HG03060 (cell line): Measurements from ENCODE around the gene TUBG2.
"Not testable (repeated sequence)": the region's sequence is repeated elsewhere in the genome, so short reads cannot be mapped to it uniquely, and the experiment has no call there.

Source experiments
- ATAC-seq: cut with Tn5 transposase; IDR thresholded peaks from one replicate; pipeline ENCODE4 v1.9.1; 2021; ENCODE audit warnings: low read depth, moderate number of reproducible peaks; ENCODE audit not compliant: unreplicated experiment

TUBG2 gene

GRCh38 chr17:42659079-42659931 is at the start of gene TUBG2:
TUBG2 (plus strand) TSS chr17:42659284; CDS start chr17:42659504, 220 bp downstream.
- ATAC-seq = no peak

DNA sequence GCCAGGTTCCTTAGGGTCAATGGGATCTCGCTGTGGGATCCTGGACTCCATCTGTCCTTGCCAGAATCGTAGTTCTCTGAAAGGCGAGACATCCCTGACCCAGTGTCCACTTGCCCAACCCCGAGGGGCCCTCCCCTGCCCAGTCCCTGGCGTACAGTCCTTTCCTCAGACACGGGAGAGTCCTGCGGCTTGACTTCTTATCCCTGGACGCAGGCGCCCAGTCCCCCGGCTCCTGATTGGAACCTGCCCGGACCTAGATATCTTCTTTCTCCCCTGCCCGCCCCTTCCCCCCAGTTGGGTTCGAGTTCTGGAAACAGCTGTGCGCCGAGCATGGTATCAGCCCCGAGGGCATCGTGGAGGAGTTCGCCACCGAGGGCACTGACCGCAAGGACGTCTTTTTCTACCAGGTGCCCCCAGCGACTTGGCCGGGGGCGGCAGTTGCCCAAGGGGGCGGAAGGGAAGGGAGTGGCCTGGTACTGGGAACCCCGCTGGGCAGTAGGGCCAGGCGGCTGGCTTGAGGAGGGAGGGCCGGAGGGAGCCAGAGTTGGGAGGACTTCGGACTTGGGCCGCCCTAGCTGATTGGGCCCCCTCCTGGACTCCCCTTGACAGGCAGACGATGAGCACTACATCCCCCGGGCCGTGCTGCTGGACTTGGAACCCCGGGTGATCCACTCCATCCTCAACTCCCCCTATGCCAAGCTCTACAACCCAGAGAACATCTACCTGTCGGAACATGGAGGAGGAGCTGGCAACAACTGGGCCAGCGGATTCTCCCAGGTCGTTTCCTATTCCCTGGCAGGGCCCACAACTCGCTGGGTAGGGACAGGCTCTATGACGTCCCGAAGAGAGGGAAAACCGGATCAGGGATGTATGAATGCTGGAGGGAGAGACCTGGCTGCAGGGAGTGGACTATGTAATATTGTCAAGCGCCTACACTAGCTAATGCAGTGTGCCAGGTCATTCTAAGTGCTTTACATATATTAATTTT is 49.0 kb upstream of the TUBG2 start:
- ATAC-seq = not testable (repeated sequence)

GRCh38 chr17:42612013-42612412 is 47.1 kb upstream of the TUBG2 start:
- no peak for ATAC-seq

GRCh38 chr17:42613699-42614295 is 45.3 kb upstream of the TUBG2 start:
- no peak for ATAC-seq

DNA sequence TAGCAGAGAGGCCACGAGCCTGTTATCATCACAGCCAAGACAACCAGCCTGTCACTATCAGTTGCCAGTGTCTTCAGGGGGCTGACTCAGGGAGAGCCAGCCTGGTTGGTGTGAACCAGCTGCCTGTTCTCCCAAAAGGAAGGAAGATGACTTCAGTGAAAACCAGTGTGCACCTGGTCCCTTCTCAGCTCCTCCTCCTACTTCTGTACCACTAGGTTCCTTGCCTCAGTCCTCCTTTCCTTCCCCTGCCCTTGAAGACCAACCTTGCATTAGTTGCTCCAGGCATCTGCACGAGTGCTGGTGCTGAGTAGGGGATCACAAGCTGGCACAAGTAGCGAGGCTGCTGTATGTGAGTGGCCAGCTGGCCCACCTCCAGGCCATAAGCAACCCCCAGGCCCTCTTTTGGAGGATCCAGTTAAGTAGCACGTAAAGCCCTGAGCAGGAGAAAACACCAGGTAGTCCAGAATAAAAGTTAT is 41.1 kb upstream of the TUBG2 start:
- no peak for ATAC-seq

- no peak for ATAC-seq
Measured at GRCh38 chr17:42618442-42619150, 40.5 kb upstream of the TUBG2 start.

- not testable (repeated sequence) for ATAC-seq
Measured at GRCh38 chr17:42621987-42622386, 37.1 kb upstream of the TUBG2 start.

DNA sequence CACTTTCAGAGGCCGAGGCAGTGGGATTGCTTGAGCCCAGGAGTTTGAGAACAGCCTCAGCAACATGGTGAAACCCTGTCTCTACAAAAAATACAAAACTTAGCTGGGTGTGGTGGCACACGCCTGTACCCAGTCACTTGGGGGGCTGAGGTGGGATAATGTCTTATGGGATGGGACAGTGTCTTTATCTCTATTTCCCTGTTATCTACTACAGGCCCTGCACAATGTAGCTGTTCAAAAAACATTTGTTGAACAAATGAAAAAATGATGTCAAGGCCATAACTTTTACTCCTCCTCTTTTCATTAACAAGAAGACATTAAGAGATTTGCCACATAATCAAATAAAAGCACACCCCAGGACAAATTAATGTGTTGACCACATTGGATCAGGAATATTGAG is 35.8 kb upstream of the TUBG2 start:
- no peak for ATAC-seq

GRCh38 chr17:42623732-42624596 is 35.1 kb upstream of the TUBG2 start:
- no peak for ATAC-seq

GRCh38 chr17:42627032-42627764 is 31.9 kb upstream of the TUBG2 start:
- ATAC-seq = not testable (repeated sequence)

- no peak for ATAC-seq
Measured at GRCh38 chr17:42629411-42630009, 29.6 kb upstream of the TUBG2 start.

DNA sequence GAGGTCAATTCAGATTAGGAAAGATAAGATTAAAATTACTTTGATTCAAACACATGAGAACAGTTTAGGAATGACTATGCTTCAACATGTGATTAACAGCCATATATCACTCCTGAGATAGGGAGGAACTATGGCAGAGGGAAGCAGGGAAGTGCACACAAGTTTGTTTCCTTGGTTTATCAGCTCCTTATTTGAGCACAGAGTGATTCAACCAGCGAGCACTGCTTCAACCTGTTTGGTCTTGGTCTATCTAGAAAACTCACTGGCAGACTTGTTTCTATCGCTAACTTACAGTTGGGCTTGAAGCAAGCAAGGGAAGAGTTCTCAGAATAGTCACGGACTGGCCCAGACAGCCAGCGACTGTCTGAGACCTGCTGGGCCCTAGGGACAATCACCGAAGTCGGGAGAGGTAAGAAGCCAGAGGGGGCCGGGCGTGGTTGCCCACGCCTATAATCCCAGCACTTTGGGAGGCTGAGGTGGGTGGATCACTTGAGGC is 26.1 kb upstream of the TUBG2 start:
- ATAC-seq = no peak

DNA sequence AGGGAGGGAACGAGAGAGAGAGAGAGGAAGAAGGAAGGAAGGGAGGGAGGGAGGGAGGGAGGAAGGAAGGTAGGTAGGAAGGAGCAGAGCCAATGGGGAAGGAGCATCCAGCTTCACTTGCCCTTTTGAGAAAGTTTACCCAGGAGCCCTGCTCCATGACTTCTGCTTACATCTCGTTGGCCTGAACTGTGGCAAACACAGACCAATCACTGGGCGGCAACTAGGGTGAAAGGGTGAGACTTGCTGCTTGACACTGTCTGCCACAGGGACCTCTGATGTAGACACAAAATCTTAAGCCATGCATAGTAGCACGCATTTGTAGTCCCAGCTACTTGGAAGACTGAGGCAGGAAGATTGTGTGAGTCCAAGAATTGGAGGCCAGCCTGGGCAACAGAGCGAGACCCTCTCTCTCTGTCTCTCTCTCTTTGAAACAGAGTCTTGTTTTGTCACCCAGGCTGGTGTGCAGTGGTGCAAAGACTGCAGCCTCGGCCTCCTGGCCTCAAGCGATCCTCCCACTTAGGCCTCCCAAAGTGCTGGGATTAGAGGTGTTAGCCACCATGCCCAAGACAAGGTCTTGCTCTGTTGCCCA is 19.5 kb upstream of the TUBG2 start:
- ATAC-seq = no peak

GRCh38 chr17:42640121-42640520 is 19.0 kb upstream of the TUBG2 start:
- no peak for ATAC-seq

GRCh38 chr17:42642336-42642735 is 16.7 kb upstream of the TUBG2 start:
- ATAC-seq = no peak

DNA sequence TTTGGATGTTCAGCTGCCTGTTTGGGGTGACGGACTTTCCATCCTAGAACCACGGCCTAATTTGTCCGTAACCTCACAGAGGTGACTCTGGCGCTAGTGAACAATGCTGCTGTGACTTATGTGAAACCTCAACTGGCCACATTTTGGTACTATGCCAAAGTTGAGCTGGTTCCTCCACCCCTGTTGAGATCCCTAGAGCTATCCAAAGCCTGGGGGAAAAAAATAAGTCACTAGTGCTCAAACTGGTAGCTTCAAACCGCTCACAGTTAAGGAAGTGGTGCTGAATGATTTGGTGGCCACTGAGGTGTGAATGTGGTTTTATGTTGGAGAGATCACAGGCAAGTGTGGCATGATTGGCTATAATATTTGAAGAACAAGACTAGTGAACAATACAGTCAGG is 11.3 kb upstream of the TUBG2 start:
- ATAC-seq = no peak

- ATAC-seq = no peak
Measured at GRCh38 chr17:42651392-42651791, 7.7 kb upstream of the TUBG2 start.
